ENCODE measurements around the gene NEO1.

Gene NEO1

GRCh38 chr15:73141216-73141900 is 89.1 kb downstream of the NEO1 start:
- intact Hi-C loops (cut with DNase I; ENCODE audit: low total_unique reads): no loop called here
- Histone ChIP-seq H3K36me3 (peaks cover 0 to 11% (median 0%) of the 10 kb centered on the region in 3 donors), H3K4me1 (peaks cover 0 to 14% (median 11%) of the 10 kb centered on the region in 4 donors), H3K9me3 (no peaks in the 10 kb centered on the region), H3K4me3 (no peak overlapping the region), H3K27me3 (no peaks in the 10 kb centered on the region), H3K27ac (no peak overlapping the region)
- DNase-seq: no peak
- TF ChIP-seq, protein P1, sequence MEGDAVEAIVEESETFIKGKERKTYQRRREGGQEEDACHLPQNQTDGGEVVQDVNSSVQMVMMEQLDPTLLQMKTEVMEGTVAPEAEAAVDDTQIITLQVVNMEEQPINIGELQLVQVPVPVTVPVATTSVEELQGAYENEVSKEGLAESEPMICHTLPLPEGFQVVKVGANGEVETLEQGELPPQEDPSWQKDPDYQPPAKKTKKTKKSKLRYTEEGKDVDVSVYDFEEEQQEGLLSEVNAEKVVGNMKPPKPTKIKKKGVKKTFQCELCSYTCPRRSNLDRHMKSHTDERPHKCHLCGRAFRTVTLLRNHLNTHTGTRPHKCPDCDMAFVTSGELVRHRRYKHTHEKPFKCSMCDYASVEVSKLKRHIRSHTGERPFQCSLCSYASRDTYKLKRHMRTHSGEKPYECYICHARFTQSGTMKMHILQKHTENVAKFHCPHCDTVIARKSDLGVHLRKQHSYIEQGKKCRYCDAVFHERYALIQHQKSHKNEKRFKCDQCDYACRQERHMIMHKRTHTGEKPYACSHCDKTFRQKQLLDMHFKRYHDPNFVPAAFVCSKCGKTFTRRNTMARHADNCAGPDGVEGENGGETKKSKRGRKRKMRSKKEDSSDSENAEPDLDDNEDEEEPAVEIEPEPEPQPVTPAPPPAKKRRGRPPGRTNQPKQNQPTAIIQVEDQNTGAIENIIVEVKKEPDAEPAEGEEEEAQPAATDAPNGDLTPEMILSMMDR (IDR thresholded peaks at IDR 0.05): no peak

GRCh38 chr15:73142802-73143762 is 90.8 kb downstream of the NEO1 start:
- no peak overlapping the region for H3K27ac ChIP-seq
- TF ChIP-seq, protein P1 (IDR thresholded peaks at IDR 0.05): no peak
- H3K27me3 ChIP-seq: no peaks in the 10 kb centered on the region
- no peak for DNase-seq
- H3K36me3 ChIP-seq: peaks cover 0 to 6% (median 0%) of the 10 kb centered on the region in 3 donors
- intact Hi-C loops (cut with DNase I; ENCODE audit: low total_unique reads): no loop called here
- peaks cover 0 to 14% (median 11%) of the 10 kb centered on the region in 4 donors for H3K4me1 ChIP-seq
- H3K4me3 ChIP-seq: no peak overlapping the region
- no peaks in the 10 kb centered on the region for H3K9me3 ChIP-seq

- Histone ChIP-seq H3K9me3 (no peaks in the 10 kb centered on the region), H3K4me1 (peaks cover 0 to 12% (median 9%) of the 10 kb centered on the region in 4 donors), H3K27ac (no peak overlapping the region), H3K36me3 (peaks cover 0 to 6% (median 0%) of the 10 kb centered on the region in 3 donors), H3K4me3 (no peak overlapping the region), H3K27me3 (no peaks in the 10 kb centered on the region)
- TF ChIP-seq, protein P1 (IDR thresholded peaks at IDR 0.05): no peak
- intact Hi-C loops (cut with DNase I; ENCODE audit: low total_unique reads): no loop called here
- DNase-seq: no peak
These were observed 91.5 kb downstream of the NEO1 start for GRCh38 chr15:73143763-73144155.

DNA sequence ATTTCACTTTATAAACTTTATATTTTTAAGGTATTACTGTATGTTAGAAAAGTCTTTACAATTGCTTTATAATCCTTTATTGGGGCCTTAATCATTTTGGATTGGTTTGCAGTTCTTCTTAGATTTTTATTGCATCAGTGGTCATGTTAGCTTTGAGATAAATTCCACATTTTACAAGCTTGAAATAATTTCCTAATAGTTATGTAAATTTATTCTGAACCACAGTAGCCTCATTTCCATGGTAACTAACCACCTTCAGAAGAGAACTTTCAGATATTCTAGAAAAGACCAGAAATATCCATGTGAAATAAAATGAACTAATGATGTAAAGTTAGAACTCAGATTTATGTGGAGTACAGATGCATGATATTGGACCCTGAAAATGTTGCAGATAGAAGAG is 94.2 kb downstream of the NEO1 start:
- Histone ChIP-seq H3K27ac (no peak overlapping the region), H3K9me3 (no peaks in the 10 kb centered on the region), H3K4me1 (no peaks in the 10 kb centered on the region), H3K36me3 (peaks cover 0 to 6% (median 0%) of the 10 kb centered on the region in 3 donors), H3K27me3 (no peaks in the 10 kb centered on the region), H3K4me3 (no peak overlapping the region)
- TF ChIP-seq, protein P1 (IDR thresholded peaks at IDR 0.05): no peak
- DNase-seq: no peak
- intact Hi-C loops (cut with DNase I; ENCODE audit: low total_unique reads): no loop called here

GRCh38 chr15:73150831-73151230 is 98.6 kb downstream of the NEO1 start:
- intact Hi-C loops (cut with DNase I; ENCODE audit: low total_unique reads): no loop called here
- no peaks in the 10 kb centered on the region for H3K27me3 ChIP-seq
- no peak overlapping the region for H3K4me3 ChIP-seq
- TF ChIP-seq, protein P1 (IDR thresholded peaks at IDR 0.05): no peak
- H3K27ac ChIP-seq: no peak overlapping the region
- no peak for DNase-seq
- no peaks in the 10 kb centered on the region for H3K36me3 ChIP-seq
- no peaks in the 10 kb centered on the region for H3K4me1 ChIP-seq
- H3K9me3 ChIP-seq: peaks cover 0 to 18% (median 11%) of the 10 kb centered on the region in 3 donors

Measured in tibial artery (tissue), 4 donors.